Peyer's patch (tissue), 4 donors: ENCODE data around the gene TULP4. TPM values are rescaled to one million over a fixed set of nuclear protein-coding genes. Genes with fewer than 3 reads are reported as not detected.
"Not testable (repeated sequence)": the region's sequence is repeated elsewhere in the genome, so short reads cannot be mapped to it uniquely, and the experiment has no call there.

Experiments used
- DNase-seq, 3 donors: peaks; one replicate each; pipeline ENCODE4 v3.0.0-alpha.2; 2017 to 2019
- H3K27ac ChIP-seq, 4 donors: fragments of 200-600 bp; sonication (generic); one replicate each; pipeline ENCODE4 v1.5.1; 2016 to 2019
- H3K27me3 ChIP-seq, 2 donors: fragments of 200-600 bp; sonication (generic); one replicate each; pipeline ENCODE4 v1.5.1; 2019
- H3K36me3 ChIP-seq, 3 donors: fragments of 200-600 bp; sonication (generic); one replicate each; pipeline ENCODE4 v1.5.1; 2016 to 2019
- H3K4me1 ChIP-seq, 4 donors: fragments of 200-600 bp; sonication (generic); one replicate each; pipeline ENCODE4 v1.5.1; 2016 to 2019
- H3K4me3 ChIP-seq, 4 donors: fragments of 200-600 bp; sonication (generic); 1 replicate in 3 of 4; 2 replicates in 1 of 4; pipeline ENCODE4 v1.5.1; 2016 to 2019; ENCODE audit warnings: mild to moderate bottlenecking in 1 of 4
- H3K9me3 ChIP-seq, 4 donors: fragments of 200-600 bp; sonication (generic); one replicate each; pipeline ENCODE4 v1.5.1; 2016 to 2019; ENCODE audit warnings: mild to moderate bottlenecking in 1 of 4
- CTCF ChIP-seq, 6 experiments: fragments of 450-650 bp in 4 of 6; fragments of 200-600 bp in 2 of 6; sonication (generic) in 1 of 6; IDR thresholded peaks; one replicate each; pipeline ENCODE4 v1.5.1; 2017 to 2019; ENCODE audit warnings: antibody characterized with exemption in 6 of 6, mild to moderate bottlenecking in 3 of 6, moderate library complexity in 1 of 6
- POLR2A ChIP-seq, 2 donors: fragments of 450-650 bp; IDR thresholded peaks; one replicate each; pipeline ENCODE4 v1.5.1; 2017; ENCODE audit warnings: antibody characterized with exemption in 2 of 2, mild to moderate bottlenecking in 2 of 2, moderate library complexity in 2 of 2
- total RNA-seq, 4 donors: library from RNA; depleted of rRNA; stranded (reverse); fragments of >200 nt; gene quantifications; one replicate each; pipeline ENCODE4 v1.1.0, GENCODE V29; 2016

The TULP4 gene
- total RNA-seq, 4 donors from 2014 or later = 197 to 268 (median 206) TPM

- TF ChIP-seq POLR2A (IDR thresholded peaks at IDR 0.05) = no peak
- no peak overlapping the region for H3K4me3 ChIP-seq
- no peaks in the 10 kb centered on the region for H3K36me3 ChIP-seq
- H3K27ac ChIP-seq = no peak overlapping the region
- DNase-seq = no peak
- H3K4me1 ChIP-seq = no peaks in the 10 kb centered on the region
- no peaks in the 10 kb centered on the region for H3K27me3 ChIP-seq
- H3K9me3 ChIP-seq = peaks cover 0 to 8% (median 0%) of the 10 kb centered on the region in 4 donors
Observed at GRCh38 chr6:158347335-158347734, 35.1 kb downstream of the TULP4 start.

- H3K9me3 ChIP-seq, H3K4me1 ChIP-seq: not testable (repeated sequence)
Observed at GRCh38 chr6:158348737-158349504, 36.7 kb downstream of the TULP4 start.

GRCh38 chr6:158349505-158350275 is 37.4 kb downstream of the TULP4 start:
- not testable (repeated sequence) for H3K27me3 ChIP-seq, H3K4me1 ChIP-seq, DNase-seq, H3K4me3 ChIP-seq, H3K9me3 ChIP-seq, H3K36me3 ChIP-seq, H3K27ac ChIP-seq

More at GRCh38 chr6:158348737-158349504, 36.7 kb downstream of the TULP4 start:
- not testable (repeated sequence) for H3K27ac ChIP-seq, H3K4me3 ChIP-seq, H3K27me3 ChIP-seq, DNase-seq, H3K36me3 ChIP-seq

- H3K9me3 ChIP-seq, H3K4me3 ChIP-seq, H3K27ac ChIP-seq, H3K4me1 ChIP-seq, H3K27me3 ChIP-seq, H3K36me3 ChIP-seq, DNase-seq: not testable (repeated sequence)
Observed at GRCh38 chr6:158350731-158351130, 38.5 kb downstream of the TULP4 start.

- no peak for TF ChIP-seq POLR2A (IDR thresholded peaks at IDR 0.05)
- no peak for TF ChIP-seq CTCF (IDR thresholded peaks at IDR 0.05)
- Histone ChIP-seq H3K27ac (no peak overlapping the region), H3K9me3 (no peaks in the 10 kb centered on the region), H3K36me3 (no peaks in the 10 kb centered on the region), H3K27me3 (no peaks in the 10 kb centered on the region), H3K4me3 (no peak overlapping the region), H3K4me1 (peaks cover 0 to 8% (median 0%) of the 10 kb centered on the region in 4 donors)
- DNase-seq = no peak
Observed at GRCh38 chr6:158353883-158354877, 41.9 kb downstream of the TULP4 start.

- Histone ChIP-seq H3K4me3 (no peak overlapping the region), H3K36me3 (no peaks in the 10 kb centered on the region), H3K4me1 (peaks cover 0 to 8% (median 0%) of the 10 kb centered on the region in 4 donors), H3K27me3 (no peaks in the 10 kb centered on the region), H3K9me3 (no peaks in the 10 kb centered on the region), H3K27ac (no peak overlapping the region)
- no peak for DNase-seq
- TF ChIP-seq POLR2A (IDR thresholded peaks at IDR 0.05) (no peak), CTCF (IDR thresholded peaks at IDR 0.05) (no peak)
Observed at GRCh38 chr6:158356586-158357546, 44.6 kb downstream of the TULP4 start.
